Tibial nerve (tissue), 4 donors: ENCODE data around the gene SLC17A6. TPM values are rescaled to one million over a fixed set of nuclear protein-coding genes. Genes with fewer than 3 reads are reported as not detected.

Source experiments
- DNase-seq, 2 donors: peaks; one replicate each; pipeline ENCODE4 v3.0.0-alpha.2; 2019; ENCODE audit warnings: low spot score in 2 of 2
- H3K27ac ChIP-seq, 4 donors: fragments of 200-600 bp; sonication (generic) in 3 of 4; one replicate each; pipeline ENCODE4 v1.5.1; 2017 to 2019; ENCODE audit warnings: mild to moderate bottlenecking in 1 of 4
- H3K27me3 ChIP-seq, 2 donors: fragments of 200-600 bp; sonication (generic) in 1 of 2; one replicate each; pipeline versions ENCODE4 v1.5.1 to v1.6.0; 2017 to 2019
- H3K36me3 ChIP-seq, 3 donors: fragments of 200-600 bp; sonication (generic); one replicate each; pipeline ENCODE4 v1.5.1; 2018 to 2019
- H3K4me1 ChIP-seq, 4 donors: fragments of 200-600 bp; sonication (generic) in 3 of 4; one replicate each; pipeline ENCODE4 v1.5.1; 2017 to 2019
- H3K4me3 ChIP-seq, 4 donors: fragments of 200-600 bp; sonication (generic) in 3 of 4; one replicate each; pipeline ENCODE4 v1.5.1; 2017 to 2019; ENCODE audit warnings: mild to moderate bottlenecking in 1 of 4, moderate library complexity in 1 of 4
- H3K9me3 ChIP-seq, 4 donors: fragments of 200-600 bp; sonication (generic) in 3 of 4; one replicate each; pipeline ENCODE4 v1.5.1; 2017 to 2019
- EP300 ChIP-seq, 2 donors: sonication (generic); formaldehyde crosslinking; IDR thresholded peaks; one replicate each; pipeline ENCODE4 v1.6.1; 2017; ENCODE audit warnings: antibody characterized with exemption in 2 of 2, mild to moderate bottlenecking in 1 of 2
- POLR2A ChIP-seq, 2 donors: fragments of 450-650 bp; IDR thresholded peaks; one replicate each; pipeline ENCODE4 v1.6.1; 2017; ENCODE audit warnings: antibody characterized with exemption in 2 of 2, mild to moderate bottlenecking in 2 of 2, moderate library complexity in 2 of 2
- WGBS, 2 donors: methylation state at CpG; one replicate each; pipeline ENCODE4 v1.1.5; 2018; 5-methylcytosine and 5-hydroxymethylcytosine counted together
- total RNA-seq, 4 donors: library from RNA; depleted of rRNA; stranded (reverse); fragments of >200 nt; gene quantifications; one replicate each; pipeline ENCODE4 v1.1.0, GENCODE V29; 2016
- TF ChIP-seq, protein P1 (sequence below), 5 experiments: fragments of 200-600 bp in 3 of 5; fragments of 450-650 bp in 2 of 5; sonication (generic) in 3 of 5; IDR thresholded peaks; one replicate each; pipeline ENCODE4 v1.5.1; 2016 to 2019; ENCODE audit warnings: antibody characterized with exemption in 5 of 5, mild to moderate bottlenecking in 3 of 5, moderate library complexity in 2 of 5

The SLC17A6 gene
- total RNA-seq, 4 donors from 2014 or later, result not detected

DNA sequence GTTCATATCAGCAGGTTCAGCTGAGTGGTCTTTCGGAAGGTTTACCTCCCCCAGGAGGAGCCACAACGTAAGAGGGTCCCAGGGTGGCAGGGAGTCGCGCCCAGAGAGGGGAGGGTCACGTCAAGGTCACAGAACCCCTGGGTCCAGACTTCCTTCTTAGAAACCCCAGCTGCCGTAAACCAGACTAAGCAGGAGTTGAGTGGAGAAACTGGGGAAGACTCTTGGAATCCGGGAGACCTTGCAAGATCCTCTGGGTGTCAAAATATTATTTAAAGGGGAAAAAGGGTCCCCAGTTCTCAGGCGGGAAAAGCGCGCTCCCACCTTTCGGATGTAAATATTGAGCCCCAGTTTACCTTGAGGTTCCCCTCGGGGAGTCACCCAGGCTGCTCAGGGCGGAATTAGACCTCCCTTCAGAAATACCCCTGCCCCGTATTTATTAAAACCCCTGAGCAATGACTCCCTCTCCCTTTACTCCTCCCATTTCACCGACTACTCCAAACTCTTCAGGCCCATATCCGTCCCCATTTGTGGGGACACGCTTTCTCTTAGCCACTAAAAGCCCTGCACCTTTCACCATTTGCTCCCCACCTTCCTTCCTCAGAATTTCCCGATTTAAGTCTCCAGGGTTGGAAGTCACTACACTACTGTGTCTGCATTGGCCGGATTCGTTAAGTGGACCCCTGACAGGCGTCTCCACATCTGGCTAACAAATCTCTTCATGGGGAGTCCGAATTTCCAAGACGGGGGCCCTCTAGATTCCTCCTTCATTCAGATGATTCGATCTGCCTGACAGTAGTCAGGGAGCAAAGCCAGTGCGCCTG, 4.2 kb downstream of the SLC17A6 start:
- DNase-seq, result no peak
- Histone ChIP-seq H3K4me3 (no peak overlapping the region), H3K9me3 (no peaks in the 10 kb centered on the region), H3K4me1 (peaks cover 0 to 36% (median 0%) of the 10 kb centered on the region in 4 donors), H3K27ac (no peak overlapping the region), H3K27me3 (peaks cover 0 to 84% of the 10 kb centered on the region in 2 donors), H3K36me3 (no peaks in the 10 kb centered on the region)
- 14 to 21% methylated on average over 25 of the region's 25 CpGs for WGBS, 2 donors
- TF ChIP-seq EP300 (IDR thresholded peaks at IDR 0.05) (no peak), POLR2A (IDR thresholded peaks at IDR 0.05) (no peak)
- TF ChIP-seq, protein P1, sequence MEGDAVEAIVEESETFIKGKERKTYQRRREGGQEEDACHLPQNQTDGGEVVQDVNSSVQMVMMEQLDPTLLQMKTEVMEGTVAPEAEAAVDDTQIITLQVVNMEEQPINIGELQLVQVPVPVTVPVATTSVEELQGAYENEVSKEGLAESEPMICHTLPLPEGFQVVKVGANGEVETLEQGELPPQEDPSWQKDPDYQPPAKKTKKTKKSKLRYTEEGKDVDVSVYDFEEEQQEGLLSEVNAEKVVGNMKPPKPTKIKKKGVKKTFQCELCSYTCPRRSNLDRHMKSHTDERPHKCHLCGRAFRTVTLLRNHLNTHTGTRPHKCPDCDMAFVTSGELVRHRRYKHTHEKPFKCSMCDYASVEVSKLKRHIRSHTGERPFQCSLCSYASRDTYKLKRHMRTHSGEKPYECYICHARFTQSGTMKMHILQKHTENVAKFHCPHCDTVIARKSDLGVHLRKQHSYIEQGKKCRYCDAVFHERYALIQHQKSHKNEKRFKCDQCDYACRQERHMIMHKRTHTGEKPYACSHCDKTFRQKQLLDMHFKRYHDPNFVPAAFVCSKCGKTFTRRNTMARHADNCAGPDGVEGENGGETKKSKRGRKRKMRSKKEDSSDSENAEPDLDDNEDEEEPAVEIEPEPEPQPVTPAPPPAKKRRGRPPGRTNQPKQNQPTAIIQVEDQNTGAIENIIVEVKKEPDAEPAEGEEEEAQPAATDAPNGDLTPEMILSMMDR (IDR thresholded peaks at IDR 0.05), result no peak

DNA sequence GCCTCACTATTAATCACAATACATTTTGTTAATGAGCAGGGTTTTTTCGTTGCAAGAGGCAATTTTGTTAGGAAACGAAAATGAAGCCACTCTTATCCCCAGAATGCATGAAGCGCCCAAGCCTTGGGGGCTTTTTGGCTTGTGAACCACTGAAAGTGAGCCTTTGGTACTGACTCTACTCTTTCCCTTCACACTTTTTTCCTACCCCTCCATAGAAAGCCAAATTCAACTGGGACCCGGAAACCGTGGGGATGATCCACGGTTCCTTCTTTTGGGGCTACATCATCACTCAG, 4.8 kb downstream of the SLC17A6 start:
- DNase-seq, result no peak
- H3K9me3 ChIP-seq, result no peaks in the 10 kb centered on the region
- H3K36me3 ChIP-seq, result no peaks in the 10 kb centered on the region
- no peak overlapping the region for H3K27ac ChIP-seq
- 3 to 7% methylated on average over 6 of the region's 6 CpGs for WGBS, 2 donors
- peaks cover 0 to 33% (median 0%) of the 10 kb centered on the region in 4 donors for H3K4me1 ChIP-seq
- peaks cover 0 to 78% of the 10 kb centered on the region in 2 donors for H3K27me3 ChIP-seq
- H3K4me3 ChIP-seq, result no peak overlapping the region
- TF ChIP-seq POLR2A (IDR thresholded peaks at IDR 0.05) (no peak), EP300 (IDR thresholded peaks at IDR 0.05) (no peak)
- TF ChIP-seq, protein P1 (IDR thresholded peaks at IDR 0.05), result no peak

- TF ChIP-seq EP300 (IDR thresholded peaks at IDR 0.05) (no peak), POLR2A (IDR thresholded peaks at IDR 0.05) (no peak)
- TF ChIP-seq, protein P1 (IDR thresholded peaks at IDR 0.05), result no peak
- Histone ChIP-seq H3K27me3 (peaks cover 0 to 73% of the 10 kb centered on the region in 2 donors), H3K9me3 (no peaks in the 10 kb centered on the region), H3K4me1 (peaks cover 0 to 30% (median 0%) of the 10 kb centered on the region in 4 donors), H3K27ac (no peak overlapping the region), H3K36me3 (no peaks in the 10 kb centered on the region), H3K4me3 (no peak overlapping the region)
- 5 to 8% methylated on average over 32 to 34 of the region's 34 CpGs for WGBS, 2 donors
- DNase-seq, result no peak
These were observed 5.3 kb downstream of the SLC17A6 start for GRCh38 chr11:22343371-22344032.

- peaks cover 0 to 68% of the 10 kb centered on the region in 2 donors for H3K27me3 ChIP-seq
- 14 to 24% methylated on average over 3 of the region's 3 CpGs for WGBS, 2 donors
- no peaks in the 10 kb centered on the region for H3K36me3 ChIP-seq
- TF ChIP-seq POLR2A (IDR thresholded peaks at IDR 0.05) (no peak), EP300 (IDR thresholded peaks at IDR 0.05) (no peak)
- TF ChIP-seq, protein P1 (IDR thresholded peaks at IDR 0.05), result no peak
- no peak overlapping the region for H3K27ac ChIP-seq
- no peak overlapping the region for H3K4me3 ChIP-seq
- DNase-seq, result no peak
- peaks cover 0 to 30% (median 0%) of the 10 kb centered on the region in 4 donors for H3K4me1 ChIP-seq
- no peaks in the 10 kb centered on the region for H3K9me3 ChIP-seq
These were observed 5.9 kb downstream of the SLC17A6 start for GRCh38 chr11:22344081-22344480.

- TF ChIP-seq, protein P1 (IDR thresholded peaks at IDR 0.05), result no peak
- no peak for TF ChIP-seq POLR2A (IDR thresholded peaks at IDR 0.05)
- no peak for TF ChIP-seq EP300 (IDR thresholded peaks at IDR 0.05)
- no peaks in the 10 kb centered on the region for H3K9me3 ChIP-seq
- no peak overlapping the region for H3K27ac ChIP-seq
- H3K4me3 ChIP-seq, result no peak overlapping the region
- no peak for DNase-seq
- peaks cover 0 to 23% (median 0%) of the 10 kb centered on the region in 4 donors for H3K4me1 ChIP-seq
- peaks cover 0 to 46% of the 10 kb centered on the region in 2 donors for H3K27me3 ChIP-seq
- no peaks in the 10 kb centered on the region for H3K36me3 ChIP-seq
These were observed 8.1 kb downstream of the SLC17A6 start for GRCh38 chr11:22346282-22346681.
